GM20000 (cell line): ENCODE measurements around the gene ZNF385C.
A peak's percentile ranks its signal among the peaks of the same experiment; 100 is the strongest.

Experiments
- DNase-seq: peaks from one replicate; pipeline ENCODE4 v3.0.0; 2012; ENCODE audit warnings: low spot score
- TF ChIP-seq, protein P1 (sequence below): IDR thresholded peaks from 2 replicates; pipeline ENCODE4 v1.5.1; 2012; ENCODE audit warnings: mild to moderate bottlenecking, control low read depth; ENCODE audit errors: extremely low read depth, missing control alignments

The ZNF385C gene

DNA sequence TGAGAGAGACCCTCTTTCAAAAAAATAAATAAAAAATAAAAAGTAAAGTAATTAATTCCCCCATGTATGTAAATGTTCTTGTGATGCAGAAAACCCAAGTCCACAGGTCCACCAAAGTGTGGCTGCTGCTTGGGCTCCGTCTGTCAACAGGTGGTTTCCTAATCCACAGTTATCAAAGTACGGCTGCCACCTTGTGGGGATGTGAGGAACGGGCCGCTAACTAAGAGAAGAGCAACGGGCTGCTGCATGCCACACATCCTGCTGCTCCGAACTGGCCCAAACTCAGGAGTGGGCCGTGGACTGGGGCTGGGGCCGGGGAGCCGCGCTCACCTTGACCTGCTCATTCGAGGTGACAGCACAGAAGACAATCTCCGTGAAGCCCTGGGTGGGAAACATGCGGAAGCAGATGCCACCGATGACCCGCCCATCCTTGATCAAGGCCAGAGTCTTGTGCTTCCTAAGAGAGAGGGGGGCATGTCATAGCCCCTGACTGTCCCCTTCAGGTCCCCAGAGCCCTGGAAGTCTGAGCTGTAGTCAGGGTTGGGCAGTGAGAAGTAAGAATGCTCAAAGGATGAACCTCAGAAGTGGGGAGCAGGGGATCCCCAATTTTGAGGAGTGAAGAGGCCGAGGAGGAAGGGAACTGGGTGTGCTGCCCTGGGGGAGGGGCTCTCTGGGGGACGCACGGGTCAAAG lies 18.6 kb upstream of the ZNF385C start:
- peak; percentile 87 for DNase-seq
- TF ChIP-seq, protein P1, sequence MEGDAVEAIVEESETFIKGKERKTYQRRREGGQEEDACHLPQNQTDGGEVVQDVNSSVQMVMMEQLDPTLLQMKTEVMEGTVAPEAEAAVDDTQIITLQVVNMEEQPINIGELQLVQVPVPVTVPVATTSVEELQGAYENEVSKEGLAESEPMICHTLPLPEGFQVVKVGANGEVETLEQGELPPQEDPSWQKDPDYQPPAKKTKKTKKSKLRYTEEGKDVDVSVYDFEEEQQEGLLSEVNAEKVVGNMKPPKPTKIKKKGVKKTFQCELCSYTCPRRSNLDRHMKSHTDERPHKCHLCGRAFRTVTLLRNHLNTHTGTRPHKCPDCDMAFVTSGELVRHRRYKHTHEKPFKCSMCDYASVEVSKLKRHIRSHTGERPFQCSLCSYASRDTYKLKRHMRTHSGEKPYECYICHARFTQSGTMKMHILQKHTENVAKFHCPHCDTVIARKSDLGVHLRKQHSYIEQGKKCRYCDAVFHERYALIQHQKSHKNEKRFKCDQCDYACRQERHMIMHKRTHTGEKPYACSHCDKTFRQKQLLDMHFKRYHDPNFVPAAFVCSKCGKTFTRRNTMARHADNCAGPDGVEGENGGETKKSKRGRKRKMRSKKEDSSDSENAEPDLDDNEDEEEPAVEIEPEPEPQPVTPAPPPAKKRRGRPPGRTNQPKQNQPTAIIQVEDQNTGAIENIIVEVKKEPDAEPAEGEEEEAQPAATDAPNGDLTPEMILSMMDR: peak; percentile 63

DNA sequence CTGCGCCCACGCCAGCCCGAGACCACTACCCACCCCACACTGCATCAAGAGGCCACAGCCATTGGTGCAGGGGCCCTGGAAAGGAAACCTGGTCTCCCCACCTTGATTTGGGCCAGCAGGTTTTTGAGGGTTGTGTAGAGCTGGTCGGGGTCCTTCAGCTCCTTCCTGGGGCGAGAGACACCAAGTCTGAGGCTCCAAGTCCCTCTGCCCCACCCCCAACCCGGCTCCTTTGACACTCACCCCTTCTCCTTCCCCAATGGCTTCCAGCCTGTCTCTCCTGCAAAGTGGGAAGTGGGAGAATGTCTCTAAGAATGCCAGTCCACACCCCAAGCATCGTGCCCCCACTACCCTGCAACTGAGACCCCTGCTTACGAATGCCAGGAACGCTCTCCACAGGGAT lies 15.8 kb upstream of the ZNF385C start:
- TF ChIP-seq, protein P1: no peak
- DNase-seq: no peak

DNA sequence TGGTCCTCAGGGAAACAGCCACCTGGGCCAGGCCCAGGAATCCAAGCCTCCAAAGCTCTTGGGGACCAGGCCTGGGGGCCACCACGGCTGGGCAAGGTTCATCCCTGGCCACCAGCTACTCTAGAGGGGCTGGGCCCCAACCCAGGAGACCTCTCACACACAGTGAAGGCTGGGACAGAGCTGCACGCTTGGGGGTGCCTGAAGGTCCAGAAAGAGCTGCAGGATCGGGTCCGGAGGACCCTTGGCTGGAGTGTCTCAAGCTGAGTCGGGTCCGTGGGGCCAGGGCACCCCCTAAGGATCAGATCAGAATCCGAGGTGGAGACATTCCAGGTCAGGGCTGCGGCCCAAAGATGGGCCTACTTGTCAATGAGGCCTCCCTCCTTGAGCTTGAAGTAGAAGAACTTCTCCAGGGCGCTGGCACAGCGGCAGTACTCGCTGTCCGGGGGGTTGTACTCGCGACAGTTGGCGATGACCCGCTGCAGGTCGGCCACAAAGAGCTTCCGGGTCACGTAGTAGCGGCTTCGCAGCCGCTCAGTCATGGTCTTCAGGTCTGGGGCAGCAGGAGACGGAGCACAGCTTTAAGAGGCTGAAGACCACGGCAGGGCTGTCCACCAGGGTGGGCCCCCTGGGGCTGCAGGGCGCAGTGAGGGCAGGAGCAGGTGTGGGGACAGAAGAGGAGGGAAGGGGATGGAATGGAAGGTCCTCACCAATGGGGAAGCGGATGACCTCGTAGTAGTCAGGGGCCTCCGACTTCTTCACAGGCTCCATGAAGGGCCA lies 15.2 kb upstream of the ZNF385C start:
- TF ChIP-seq, protein P1: no peak
- DNase-seq: no peak

DNA sequence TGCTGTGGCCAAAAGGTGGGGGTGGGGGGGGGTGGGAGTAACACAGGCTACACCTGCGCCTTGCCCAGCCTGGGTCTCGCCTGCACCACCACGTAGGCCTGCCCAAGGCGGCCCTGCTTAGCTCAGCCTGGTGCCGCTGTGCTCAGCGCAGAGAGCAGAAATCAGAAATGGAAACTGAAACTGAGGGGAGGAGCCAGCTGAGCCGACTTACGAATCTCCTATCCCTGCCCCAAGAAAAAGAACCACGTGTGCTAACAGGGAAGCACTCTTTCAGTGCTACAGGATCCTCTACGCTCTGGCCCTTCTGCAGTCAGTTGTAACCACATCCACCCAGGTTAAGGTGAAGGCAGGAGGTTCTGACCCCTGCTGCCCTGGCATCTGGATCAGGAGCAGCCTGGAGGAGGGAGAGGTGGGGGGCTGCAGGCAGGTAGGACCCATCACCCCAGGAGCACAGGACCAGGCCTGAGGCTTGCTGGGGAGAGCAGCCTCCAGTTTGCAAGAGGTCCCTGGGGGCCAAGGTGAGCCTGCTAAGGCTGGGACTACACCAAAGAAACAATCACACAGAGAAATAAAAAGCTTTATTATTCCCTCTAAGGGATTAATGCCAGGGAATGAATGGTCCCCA lies 14.4 kb upstream of the ZNF385C start, which contains the start of gene DHX58:
Gene DHX58 (minus strand): TSS at position 163 of the 625 bp plus-strand sequence. CDS start 822 bp downstream, outside the sequence.
- TF ChIP-seq, protein P1: no peak
- peak; percentile 93 for DNase-seq

DNA sequence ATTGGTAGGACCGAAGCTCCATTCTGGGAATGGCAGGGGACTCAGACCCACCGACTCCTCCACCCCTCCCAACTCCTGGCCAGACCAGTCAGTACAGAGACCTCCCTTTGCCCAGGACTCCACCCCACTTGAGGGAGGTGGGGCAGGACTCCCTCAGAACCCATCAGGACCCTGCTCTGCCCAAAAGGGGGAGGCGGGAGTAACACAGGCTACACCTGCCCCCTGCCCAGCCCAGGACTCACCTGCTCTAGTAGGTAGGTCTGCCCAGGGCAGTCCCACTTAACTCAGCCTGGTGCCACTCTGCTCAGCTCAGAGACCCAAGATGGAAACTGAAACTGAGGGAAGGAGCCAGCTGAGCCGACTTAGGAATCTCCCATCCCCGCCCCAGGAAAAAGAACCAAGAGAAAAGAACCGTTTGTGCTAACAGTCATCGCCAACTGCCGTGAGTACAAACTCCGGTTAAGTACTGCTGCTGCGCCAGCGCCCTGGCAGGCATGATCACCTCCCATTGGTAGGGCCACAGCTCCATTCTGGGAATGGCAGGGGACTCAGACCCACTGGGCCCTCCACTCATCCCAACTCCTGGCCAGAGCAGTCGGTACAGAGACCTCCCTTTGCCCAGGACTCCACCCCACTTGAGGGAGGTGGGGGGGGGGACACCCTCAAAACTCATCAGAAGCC lies 13.7 kb upstream of the ZNF385C start:
- TF ChIP-seq, protein P1: no peak
- DNase-seq: no peak

DNA sequence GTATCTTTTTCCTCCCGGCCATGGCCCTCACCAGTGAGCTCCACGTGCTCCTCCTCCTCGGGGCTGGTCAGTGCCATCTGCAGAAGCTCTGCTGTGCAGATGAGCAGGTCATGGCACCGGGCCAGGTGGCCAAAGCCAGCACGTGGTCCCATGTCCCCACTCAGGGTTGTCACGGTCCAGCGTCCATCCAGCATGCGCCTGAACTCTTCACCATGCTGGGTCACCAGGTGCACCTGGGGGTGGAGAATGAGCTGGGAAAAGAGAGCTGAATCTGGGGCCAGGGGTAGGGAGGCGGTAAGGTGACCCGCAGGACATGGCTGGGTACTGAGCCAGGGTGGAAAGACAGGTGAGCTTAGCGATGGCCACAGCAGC lies 13.0 kb upstream of the ZNF385C start:
- no peak for DNase-seq
- TF ChIP-seq, protein P1: no peak
